Measurements from ENCODE around the gene SVOP.

- TF ChIP-seq EZH2 (IDR thresholded peaks at IDR 0.05; ENCODE audit: borderline replicate concordance, low read length): no peak
- TF ChIP-seq, protein P1, sequence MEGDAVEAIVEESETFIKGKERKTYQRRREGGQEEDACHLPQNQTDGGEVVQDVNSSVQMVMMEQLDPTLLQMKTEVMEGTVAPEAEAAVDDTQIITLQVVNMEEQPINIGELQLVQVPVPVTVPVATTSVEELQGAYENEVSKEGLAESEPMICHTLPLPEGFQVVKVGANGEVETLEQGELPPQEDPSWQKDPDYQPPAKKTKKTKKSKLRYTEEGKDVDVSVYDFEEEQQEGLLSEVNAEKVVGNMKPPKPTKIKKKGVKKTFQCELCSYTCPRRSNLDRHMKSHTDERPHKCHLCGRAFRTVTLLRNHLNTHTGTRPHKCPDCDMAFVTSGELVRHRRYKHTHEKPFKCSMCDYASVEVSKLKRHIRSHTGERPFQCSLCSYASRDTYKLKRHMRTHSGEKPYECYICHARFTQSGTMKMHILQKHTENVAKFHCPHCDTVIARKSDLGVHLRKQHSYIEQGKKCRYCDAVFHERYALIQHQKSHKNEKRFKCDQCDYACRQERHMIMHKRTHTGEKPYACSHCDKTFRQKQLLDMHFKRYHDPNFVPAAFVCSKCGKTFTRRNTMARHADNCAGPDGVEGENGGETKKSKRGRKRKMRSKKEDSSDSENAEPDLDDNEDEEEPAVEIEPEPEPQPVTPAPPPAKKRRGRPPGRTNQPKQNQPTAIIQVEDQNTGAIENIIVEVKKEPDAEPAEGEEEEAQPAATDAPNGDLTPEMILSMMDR (conservative IDR thresholded peaks at IDR 0.05 in 1 of 2, IDR thresholded peaks at IDR 0.05 in 1 of 2; ENCODE audit: extremely low read depth in 1 of 2, insufficient read depth in 1 of 2, low read depth in 1 of 2, low read length in 2 of 2): no peak
Observed at GRCh38 chr12:108980831-108981618, 39.8 kb downstream of the SVOP start.

Data from mammary epithelial cell (primary cell).